ENCODE measurements around the gene XYLT1. TPM values are rescaled to one million over a fixed set of nuclear protein-coding genes. Genes with fewer than 3 reads are reported as not detected.

XYLT1 gene
- total and polyA plus RNA-seq, 10 of the 15 experiments (the other 5 are each of a cell fraction or from before 2014, with no cell fraction given) = 0.88 to 14.8 (median 5.8) TPM

GRCh38 chr16:17258848-17259713, 211.7 kb downstream of the XYLT1 start (continued):
- TF ChIP-seq PRDM15 (CRISPR knock-in tag; IDR thresholded peaks at IDR 0.05) (no peak), SREBF2 (IDR thresholded peaks at IDR 0.05; ENCODE audit: low read length) (no peak; the same call in 1 of the 2 replicates), CBX5 (IDR thresholded peaks at IDR 0.05; ENCODE audit: low read depth) (no peak), TCF3 (IDR thresholded peaks at IDR 0.05; ENCODE audit: borderline replicate concordance, insufficient read depth, low read depth, low read length) (no peak), PAX5 (IDR thresholded peaks at IDR 0.05; ENCODE audit: borderline replicate concordance, low read depth, low read length) (0 out of 2 replicates have a peak, but pooled peaks have one; percentile 35), CEBPZ (IDR thresholded peaks at IDR 0.05; ENCODE audit: low read depth, low read length) (no peak), HDAC2 (IDR thresholded peaks at IDR 0.05) (no peak), SMARCA5 (IDR thresholded peaks at IDR 0.05) (peak; percentile 96), RCOR1 (conservative IDR thresholded peaks at IDR 0.05; ENCODE audit: low read depth, low read length) (peak; percentile 60; the same call in 1 of the 2 replicates), USF2 (IDR thresholded peaks at IDR 0.05; ENCODE audit: borderline replicate concordance, low read depth, low read length) (no peak), NR2C1 (IDR thresholded peaks at IDR 0.05) (0 out of 2 replicates have a peak, but pooled peaks have one; percentile 18), HCFC1 (IDR thresholded peaks at IDR 0.05; ENCODE audit: low read length) (0 out of 2 replicates have a peak, but pooled peaks have one; percentile 8), KLF5 (IDR thresholded peaks at IDR 0.05; ENCODE audit: partially characterized antibody) (no peak), ASH2L (IDR thresholded peaks at IDR 0.05; ENCODE audit: borderline replicate concordance, low read depth) (0 out of 2 replicates have a peak, but pooled peaks have one; percentile 47), MEF2B (IDR thresholded peaks at IDR 0.05; ENCODE audit: partially characterized antibody, poor library complexity, severe bottlenecking) (peak; percentile 69), NBN (IDR thresholded peaks at IDR 0.05) (peak; percentile 78), BCL11A (IDR thresholded peaks at IDR 0.05; ENCODE audit: low read depth, low read length) (peak; percentile 74; the same call in 1 of the 2 replicates), POU2F2 (IDR thresholded peaks at IDR 0.05; ENCODE audit: borderline replicate concordance, low read depth, low read length) (0 out of 3 replicates have a peak, but pooled peaks have one; percentile 28), MAX (IDR thresholded peaks at IDR 0.05; ENCODE audit: low read depth, low read length) (peak; percentile 21; the same call in 1 of the 2 replicates), EGR1 (IDR thresholded peaks at IDR 0.05; ENCODE audit: borderline replicate concordance in 1 of 2, low read depth in 2 of 2, low read length in 2 of 2) (no peak), ATF3 (IDR thresholded peaks at IDR 0.05; ENCODE audit: borderline replicate concordance, extremely low read depth, low read depth, low read length) (no peak)

Data from GM12878 (cell line).